Gastroesophageal sphincter (tissue), 4 donors: ENCODE results near the gene ROR2. TPM values are rescaled to one million over a fixed set of nuclear protein-coding genes. Genes with fewer than 3 reads are reported as not detected.

Source experiments
- ATAC-seq: fragments of 150-250 bp; one replicate; pipeline ENCODE4 v1.9.1; 2016; ENCODE audit warnings: mild to moderate bottlenecking, moderate library complexity
- H3K27ac ChIP-seq, 4 donors: fragments of 200-600 bp; sonication (generic) in 3 of 4; 1 replicate in 3 of 4; 2 replicates in 1 of 4; pipeline ENCODE4 v1.5.1; 2016 to 2019
- H3K27me3 ChIP-seq: fragments of 200-600 bp; sonication (generic); one replicate; pipeline ENCODE4 v1.5.1; 2019
- H3K36me3 ChIP-seq, 2 donors: fragments of 200-600 bp; sonication (generic); one replicate each; pipeline ENCODE4 v1.5.1; 2019; ENCODE audit warnings: control low read depth in 1 of 2
- H3K4me1 ChIP-seq, 3 donors: fragments of 200-600 bp; sonication (generic); 1 replicate in 2 of 3; 2 replicates in 1 of 3; pipeline ENCODE4 v1.5.1; 2016 to 2019; ENCODE audit warnings: control low read depth in 2 of 3
- H3K4me3 ChIP-seq, 2 donors: fragments of 200-600 bp; sonication (generic); one replicate each; pipeline ENCODE4 v1.5.1; 2019; ENCODE audit warnings: mild to moderate bottlenecking in 1 of 2, moderate library complexity in 1 of 2
- H3K9me3 ChIP-seq, 3 donors: fragments of 200-600 bp; sonication (generic); one replicate each; pipeline ENCODE4 v1.5.1; 2017 to 2019; ENCODE audit warnings: control low read depth in 2 of 3
- CTCF ChIP-seq, 4 experiments: fragments of 200-600 bp in 2 of 4; fragments of 450-650 bp in 2 of 4; sonication (generic) in 1 of 4; IDR thresholded peaks; one replicate each; pipeline ENCODE4 v1.5.1; 2017 to 2019; ENCODE audit warnings: antibody characterized with exemption in 4 of 4, mild to moderate bottlenecking in 2 of 4, moderate library complexity in 2 of 4
- EP300 ChIP-seq: sonication (generic); formaldehyde crosslinking; IDR thresholded peaks from one replicate; pipeline ENCODE4 v1.6.1; 2017; ENCODE audit warnings: antibody characterized with exemption, mild to moderate bottlenecking
- POLR2A ChIP-seq, 2 donors: fragments of 450-650 bp; IDR thresholded peaks; one replicate each; pipeline ENCODE4 v1.6.1; 2017; ENCODE audit warnings: antibody characterized with exemption in 2 of 2, mild to moderate bottlenecking in 2 of 2, moderate library complexity in 1 of 2
- POLR2AphosphoS5 ChIP-seq: sonication (generic); formaldehyde crosslinking; IDR thresholded peaks from one replicate; pipeline ENCODE4 v1.6.1; 2017; ENCODE audit warnings: antibody characterized with exemption
- WGBS, 2 donors: methylation state at CpG; one replicate each; pipeline ENCODE4 v1.1.5; 2018; ENCODE audit warnings: low coverage in 1 of 2; 5-methylcytosine and 5-hydroxymethylcytosine counted together
- total RNA-seq, 4 donors: library from RNA; depleted of rRNA; stranded (reverse); fragments of >200 nt; gene quantifications; one replicate each; pipeline ENCODE4 v1.1.0, GENCODE V29; 2016

The ROR2 gene
- total RNA-seq, 4 donors from 2014 or later = 40.8 to 69.1 (median 63.2) TPM

GRCh38 chr9:91818225-91818585 is 131.8 kb downstream of the ROR2 start:
- ATAC-seq = peak; percentile 53
- Histone ChIP-seq H3K27ac (peak overlapping the region in 3 of 4 donors; percentile 78 to 82 (median 82)), H3K4me3 (no peak overlapping the region), H3K4me1 (peaks cover 0 to 63% (median 14%) of the 10 kb centered on the region in 3 donors), H3K27me3 (no peaks in the 10 kb centered on the region), H3K36me3 (no peaks in the 10 kb centered on the region), H3K9me3 (no peaks in the 10 kb centered on the region)
- TF ChIP-seq POLR2A (IDR thresholded peaks at IDR 0.05) = no peak
- TF ChIP-seq POLR2AphosphoS5 = no peak
- TF ChIP-seq EP300 = no peak
- TF ChIP-seq CTCF (IDR thresholded peaks at IDR 0.05) = no peak
- 20% methylated on average over 1 of the region's 3 CpGs for WGBS, 2 donors

GRCh38 chr9:91817493-91818224 is 132.4 kb downstream of the ROR2 start:
- ATAC-seq = peak; percentile 32
- peak overlapping the region; percentile 14 to 82 (median 80) for H3K27ac ChIP-seq
- no peaks in the 10 kb centered on the region for H3K27me3 ChIP-seq
- H3K36me3 ChIP-seq = no peaks in the 10 kb centered on the region
- peak; percentile 71 for TF ChIP-seq POLR2AphosphoS5
- no peak for TF ChIP-seq POLR2A (IDR thresholded peaks at IDR 0.05)
- no peaks in the 10 kb centered on the region for H3K9me3 ChIP-seq
- WGBS, 2 donors = 13 to 17% methylated on average over 10 to 14 of the region's 20 CpGs
- H3K4me1 ChIP-seq = peaks cover 0 to 67% (median 14%) of the 10 kb centered on the region in 3 donors
- H3K4me3 ChIP-seq = peak overlapping the region in 1 of 2 donors; percentile 15

- no peak for ATAC-seq
- no peaks in the 10 kb centered on the region for H3K27me3 ChIP-seq
- peaks cover 0 to 72% (median 14%) of the 10 kb centered on the region in 3 donors for H3K4me1 ChIP-seq
- TF ChIP-seq POLR2AphosphoS5 (no peak), CTCF (IDR thresholded peaks at IDR 0.05) (no peak), POLR2A (IDR thresholded peaks at IDR 0.05) (no peak), EP300 (no peak)
- H3K9me3 ChIP-seq = no peaks in the 10 kb centered on the region
- no peaks in the 10 kb centered on the region for H3K36me3 ChIP-seq
- WGBS, 2 donors = 83% methylated on average over 1 of the region's 8 CpGs; no CpG with 5 or more reads in 1 of the 2 donors
- H3K27ac ChIP-seq = peak overlapping the region in 3 of 4 donors; percentile 78 to 82 (median 82)
- peak overlapping the region in 1 of 2 donors; percentile 15 for H3K4me3 ChIP-seq
Measured at GRCh38 chr9:91817106-91817492, 132.9 kb downstream of the ROR2 start.

GRCh38 chr9:91816356-91816755 is 133.7 kb downstream of the ROR2 start:
- peak overlapping the region in 3 of 4 donors; percentile 78 to 82 (median 82) for H3K27ac ChIP-seq

GRCh38 chr9:91815896-91816295 is 134.1 kb downstream of the ROR2 start:
- 90 to 98% methylated on average over 7 to 8 of the region's 10 CpGs for WGBS, 2 donors
- Histone ChIP-seq H3K27ac (peak overlapping the region in 3 of 4 donors; percentile 78 to 82 (median 82)), H3K4me1 (peaks cover 0 to 71% (median 14%) of the 10 kb centered on the region in 3 donors)

More at GRCh38 chr9:91816356-91816755, 133.7 kb downstream of the ROR2 start:
- Histone ChIP-seq H3K4me1 (peaks cover 0 to 71% (median 14%) of the 10 kb centered on the region in 3 donors), H3K9me3 (no peaks in the 10 kb centered on the region), H3K36me3 (no peaks in the 10 kb centered on the region), H3K27me3 (no peaks in the 10 kb centered on the region), H3K4me3 (no peak overlapping the region)
- ATAC-seq = no peak
- TF ChIP-seq POLR2AphosphoS5 (no peak), CTCF (IDR thresholded peaks at IDR 0.05) (no peak), POLR2A (IDR thresholded peaks at IDR 0.05) (no peak), EP300 (no peak)
- WGBS, 2 donors = 87 to 95% methylated on average over 3 to 4 of the region's 9 CpGs

More at GRCh38 chr9:91815896-91816295, 134.1 kb downstream of the ROR2 start:
- Histone ChIP-seq H3K27me3 (no peaks in the 10 kb centered on the region), H3K4me3 (no peak overlapping the region), H3K36me3 (no peaks in the 10 kb centered on the region), H3K9me3 (no peaks in the 10 kb centered on the region)
- no peak for TF ChIP-seq CTCF (IDR thresholded peaks at IDR 0.05)
- no peak for TF ChIP-seq EP300
- no peak for TF ChIP-seq POLR2A (IDR thresholded peaks at IDR 0.05)
- ATAC-seq = no peak
